Esophagus squamous epithelium (tissue), 5 donors: ENCODE data around the gene NET1. TPM values are rescaled to one million over a fixed set of nuclear protein-coding genes. Genes with fewer than 3 reads are reported as not detected.

Experiments
- DNase-seq: peaks from one replicate; lab custom pipeline; 2025; lab: John Stamatoyannopoulos, UW
- H3K27ac ChIP-seq, 4 donors: fragments of 200-600 bp; sonication (generic); one replicate each; pipeline ENCODE4 v1.5.1; 2016 to 2019; ENCODE audit warnings: mild to moderate bottlenecking in 1 of 4
- H3K27me3 ChIP-seq, 4 donors: fragments of 200-600 bp; sonication (generic); 1 replicate in 3 of 4; 2 replicates in 1 of 4; pipeline versions ENCODE4 v1.5.1 to v1.6.0; 2017 to 2021; ENCODE audit warnings: antibody characterized with exemption in 1 of 4
- H3K36me3 ChIP-seq, 3 donors: fragments of 200-600 bp; sonication (generic); one replicate each; pipeline ENCODE4 v1.5.1; 2016 to 2019
- H3K4me1 ChIP-seq, 3 donors: fragments of 200-600 bp; sonication (generic); one replicate each; pipeline ENCODE4 v1.5.1; 2017 to 2019
- H3K4me3 ChIP-seq, 4 donors: fragments of 200-600 bp; sonication (generic); 1 replicate in 3 of 4; 2 replicates in 1 of 4; pipeline ENCODE4 v1.5.1; 2016 to 2019; ENCODE audit warnings: mild to moderate bottlenecking in 2 of 4, moderate library complexity in 1 of 4
- H3K9me3 ChIP-seq, 3 donors: fragments of 200-600 bp; sonication (generic); one replicate each; pipeline ENCODE4 v1.5.1; 2016 to 2019
- CTCF ChIP-seq, 6 experiments: fragments of 450-650 bp in 4 of 6; fragments of 200-600 bp in 2 of 6; sonication (generic) in 2 of 6; IDR thresholded peaks; one replicate each; pipeline ENCODE4 v1.5.1; 2016 to 2019; ENCODE audit warnings: antibody characterized with exemption in 6 of 6, mild to moderate bottlenecking in 4 of 6, moderate library complexity in 4 of 6
- POLR2A ChIP-seq, 4 donors: fragments of 450-650 bp; IDR thresholded peaks; one replicate each; pipeline ENCODE4 v1.6.1; 2017; ENCODE audit warnings: antibody characterized with exemption in 4 of 4, mild to moderate bottlenecking in 4 of 4, moderate library complexity in 3 of 4
- WGBS, 2 donors: methylation state at CpG; one replicate each; pipeline ENCODE4 v1.1.5; 2018; 5-methylcytosine and 5-hydroxymethylcytosine counted together
- intact Hi-C: fragments of 100-400 bp; cut with DNase I; formaldehyde crosslinking; loops from one replicate; pipeline ENCODE4 v1.15.0; 2022
- total RNA-seq, 4 donors: library from RNA; depleted of rRNA; stranded (reverse); fragments of >200 nt; gene quantifications; one replicate each; pipeline ENCODE4 v1.1.0, GENCODE V29; 2016
- donor health status: DM: yes; HTN: yes; CAD: no.

The NET1 gene
- total RNA-seq, 4 donors from 2014 or later = 77.8 to 170 (median 107) TPM

GRCh38 chr10:5443429-5443828, 31.1 kb downstream of the NET1 start:
- WGBS, 2 donors = 65 to 88% methylated on average over 1 of the region's 1 CpG
- no peak for DNase-seq
- Histone ChIP-seq H3K9me3 (no peaks in the 10 kb centered on the region), H3K27ac (no peak overlapping the region), H3K36me3 (no peaks in the 10 kb centered on the region), H3K4me1 (peaks cover 0 to 26% (median 4%) of the 10 kb centered on the region in 3 donors), H3K4me3 (no peak overlapping the region), H3K27me3 (no peaks in the 10 kb centered on the region)
- intact Hi-C loops = loop anchor here (5.0 kb wide), 1 partner anchor 179 kb away; no protein-coding TSS in a partner anchor
- TF ChIP-seq POLR2A (IDR thresholded peaks at IDR 0.05) = no peak
- TF ChIP-seq CTCF (IDR thresholded peaks at IDR 0.05) = no peak

- TF ChIP-seq POLR2A (IDR thresholded peaks at IDR 0.05) = no peak
- TF ChIP-seq CTCF (IDR thresholded peaks at IDR 0.05) = no peak
- no peak for DNase-seq
- Histone ChIP-seq H3K27ac (peak overlapping the region in 3 of 4 donors; percentile 12 to 90 (median 87)), H3K4me1 (peaks cover 0 to 36% (median 4%) of the 10 kb centered on the region in 3 donors), H3K4me3 (no peak overlapping the region), H3K27me3 (no peaks in the 10 kb centered on the region), H3K36me3 (no peaks in the 10 kb centered on the region), H3K9me3 (no peaks in the 10 kb centered on the region)
- 75 to 87% methylated on average over 5 of the region's 5 CpGs for WGBS, 2 donors
- intact Hi-C loops = no loop called here
Measured at GRCh38 chr10:5445006-5445405, 32.6 kb downstream of the NET1 start.

GRCh38 chr10:5446390-5446926, 34.1 kb downstream of the NET1 start:
- Histone ChIP-seq H3K27me3 (no peaks in the 10 kb centered on the region), H3K4me3 (peak overlapping the region; percentile 49 to 74 (median 59)), H3K36me3 (no peaks in the 10 kb centered on the region), H3K4me1 (peaks cover 0 to 51% (median 4%) of the 10 kb centered on the region in 3 donors), H3K27ac (peak overlapping the region; percentile 81 to 90 (median 84)), H3K9me3 (no peaks in the 10 kb centered on the region)
- intact Hi-C loops = no loop called here
- TF ChIP-seq POLR2A (IDR thresholded peaks at IDR 0.05) (peak in 3 of 4 donors; percentile 76 to 90 (median 85)), CTCF (IDR thresholded peaks at IDR 0.05) (no peak)
- peak; percentile 41 for DNase-seq
- 5 to 16% methylated on average over 15 to 19 of the region's 23 CpGs for WGBS, 2 donors

- no peak for DNase-seq
- 9 to 10% methylated on average over 3 of the region's 3 CpGs for WGBS, 2 donors
- intact Hi-C loops = no loop called here
- peak overlapping the region; percentile 49 to 74 (median 59) for H3K4me3 ChIP-seq
- H3K27me3 ChIP-seq = no peaks in the 10 kb centered on the region
- H3K36me3 ChIP-seq = peaks cover 0 to 5% (median 0%) of the 10 kb centered on the region in 3 donors
- H3K4me1 ChIP-seq = peaks cover 0 to 51% (median 4%) of the 10 kb centered on the region in 3 donors
- H3K9me3 ChIP-seq = no peaks in the 10 kb centered on the region
- peak overlapping the region; percentile 81 to 90 (median 84) for H3K27ac ChIP-seq
- no peak for TF ChIP-seq CTCF (IDR thresholded peaks at IDR 0.05)
- no peak for TF ChIP-seq POLR2A (IDR thresholded peaks at IDR 0.05)
Measured at GRCh38 chr10:5447056-5447455, 34.7 kb downstream of the NET1 start.

GRCh38 chr10:5447611-5448071, 35.3 kb downstream of the NET1 start:
- no peaks in the 10 kb centered on the region for H3K9me3 ChIP-seq
- peaks cover 0 to 11% (median 0%) of the 10 kb centered on the region in 3 donors for H3K36me3 ChIP-seq
- peaks cover 0 to 47% (median 4%) of the 10 kb centered on the region in 3 donors for H3K4me1 ChIP-seq
- TF ChIP-seq CTCF (IDR thresholded peaks at IDR 0.05) (no peak), POLR2A (IDR thresholded peaks at IDR 0.05) (no peak)
- intact Hi-C loops = no loop called here
- DNase-seq = no peak
- no peaks in the 10 kb centered on the region for H3K27me3 ChIP-seq
- H3K4me3 ChIP-seq = peak overlapping the region; percentile 49 to 74 (median 59)
- H3K27ac ChIP-seq = peak overlapping the region; percentile 81 to 90 (median 84)
- WGBS, 2 donors = 8 to 11% methylated on average over 5 of the region's 5 CpGs
